OCI-LY1 (cell line): ENCODE measurements around the gene ZC3H18.
A peak's percentile ranks its signal among the peaks of the same experiment; 100 is the strongest.

Experiments
- H2AFZ ChIP-seq: fragments of 200-600 bp; sonication (generic), shearing (Covaris generic); 2 replicates; pipeline ENCODE4 v1.6.0; 2014; ENCODE audit warnings: antibody characterized with exemption, mild to moderate bottlenecking, low read length
- H3F3A ChIP-seq: fragments of 200-600 bp; sonication (generic), shearing (Covaris generic); 2 replicates; pipeline ENCODE4 v1.6.0; 2014; ENCODE audit warnings: mild to moderate bottlenecking, antibody characterized with exemption, low read length, moderate library complexity; ENCODE audit not compliant: insufficient read depth
- H3K27ac ChIP-seq: fragments of 200-600 bp; sonication (generic); 2 replicates; pipeline ENCODE4 v1.5.1; 2014; ENCODE audit warnings: low read length, mixed run types, mild to moderate bottlenecking, low read depth; ENCODE audit not compliant: poor library complexity, severe bottlenecking
- H3K27me3 ChIP-seq: fragments of 200-600 bp; sonication (generic); 2 replicates; pipeline ENCODE4 v1.6.0; 2014; ENCODE audit warnings: antibody characterized with exemption, mild to moderate bottlenecking, low read length, moderate library complexity; ENCODE audit not compliant: insufficient read depth
- H3K36me3 ChIP-seq: fragments of 200-600 bp; sonication (generic); 2 replicates; pipeline ENCODE4 v1.6.1; 2014; ENCODE audit warnings: mild to moderate bottlenecking, antibody characterized with exemption, low read length, moderate library complexity, mixed read lengths; ENCODE audit not compliant: insufficient read depth
- H3K4me1 ChIP-seq: fragments of 200-600 bp; sonication (generic); 2 replicates; pipeline ENCODE4 v1.5.1; 2014; ENCODE audit warnings: mild to moderate bottlenecking, low read length, moderate library complexity; ENCODE audit not compliant: insufficient read depth, severe bottlenecking
- H3K4me2 ChIP-seq: fragments of 200-600 bp; sonication (generic), shearing (Covaris generic); 2 replicates; pipeline ENCODE4 v1.6.1; 2014; ENCODE audit warnings: low read length
- H3K4me3 ChIP-seq: fragments of 200-600 bp; sonication (generic); 2 replicates; pipeline ENCODE4 v1.5.1; 2014; ENCODE audit warnings: low read length, low read depth, mild to moderate bottlenecking, mixed read lengths; ENCODE audit not compliant: poor library complexity, severe bottlenecking
- H3K79me2 ChIP-seq: fragments of 200-600 bp; shearing (Covaris generic); 2 replicates; pipeline ENCODE4 v1.6.1; 2016; ENCODE audit warnings: mixed run types, low read length, mixed read lengths; ENCODE audit not compliant: insufficient read depth
- H3K9ac ChIP-seq: fragments of 200-600 bp; sonication (generic), shearing (Covaris generic); 2 replicates; pipeline ENCODE4 v1.6.1; 2014; ENCODE audit warnings: mild to moderate bottlenecking, low read length, mixed read lengths
- H3K9me2 ChIP-seq: fragments of 200-600 bp; sonication (generic), shearing (Covaris generic); 2 replicates; pipeline ENCODE4 v1.6.1; 2014; ENCODE audit warnings: low read depth, mild to moderate bottlenecking, low read length, mixed read lengths
- H3K9me3 ChIP-seq: fragments of 200-600 bp; shearing (Covaris generic); 2 replicates; pipeline ENCODE4 v1.6.1; 2014; ENCODE audit warnings: low read length, mixed read lengths
- H4K20me1 ChIP-seq: fragments of 200-600 bp; sonication (generic), shearing (Covaris generic); 2 replicates; pipeline ENCODE4 v1.6.0; 2016; ENCODE audit warnings: mild to moderate bottlenecking, low read length; ENCODE audit not compliant: insufficient read depth
- CTCF ChIP-seq: fragments of 200-600 bp; sonication (generic), shearing (Covaris generic); IDR thresholded peaks from 2 replicates; pipeline ENCODE4 v1.5.1; 2017; ENCODE audit warnings: mild to moderate bottlenecking, antibody characterized with exemption, low read length, moderate library complexity, mixed read lengths
- EZH2 ChIP-seq: fragments of 200-600 bp; sonication (generic), shearing (Covaris generic); IDR thresholded peaks from 2 replicates; pipeline ENCODE4 v1.8.0; 2017; ENCODE audit warnings: borderline replicate concordance, mixed run types, mild to moderate bottlenecking, antibody characterized with exemption, low read length, moderate library complexity, mixed read lengths

The ZC3H18 gene

GRCh38 chr16:88533381-88533917 is 36.8 kb upstream of the ZC3H18 start:
- no peak for TF ChIP-seq EZH2
- TF ChIP-seq CTCF: no peak
- H3K4me1 ChIP-seq: peaks cover 6% of the 10 kb centered on the region
- no peaks in the 10 kb centered on the region for H3K79me2 ChIP-seq
- no peak overlapping the region for H3K4me2 ChIP-seq
- peaks cover 4% of the 10 kb centered on the region; the same call in 1 of the 2 replicates for H3K27me3 ChIP-seq
- H3K36me3 ChIP-seq: peaks cover 4% of the 10 kb centered on the region; the same call in 1 of the 2 replicates
- H2AFZ ChIP-seq: no peak overlapping the region
- H3K9ac ChIP-seq: no peak overlapping the region
- no peaks in the 10 kb centered on the region for H3K9me2 ChIP-seq
- no peaks in the 10 kb centered on the region for H3F3A ChIP-seq
- no peaks in the 10 kb centered on the region for H3K9me3 ChIP-seq
- no peak overlapping the region for H3K4me3 ChIP-seq
- H4K20me1 ChIP-seq: no peaks in the 10 kb centered on the region
- H3K27ac ChIP-seq: no peak overlapping the region

- Histone ChIP-seq H3K36me3 (peaks cover 4% of the 10 kb centered on the region; the same call in 1 of the 2 replicates), H3K4me2 (peak overlapping the region; percentile 51; the same call in 1 of the 2 replicates), H3K9ac (peak overlapping the region; percentile 71), H3F3A (no peaks in the 10 kb centered on the region), H4K20me1 (no peaks in the 10 kb centered on the region), H2AFZ (no peak overlapping the region), H3K4me3 (peak overlapping the region; percentile 68), H3K4me1 (peaks cover 6% of the 10 kb centered on the region), H3K9me2 (no peaks in the 10 kb centered on the region), H3K9me3 (no peaks in the 10 kb centered on the region), H3K27ac (no peak overlapping the region), H3K27me3 (peaks cover 4% of the 10 kb centered on the region; the same call in 1 of the 2 replicates), H3K79me2 (no peaks in the 10 kb centered on the region)
- TF ChIP-seq EZH2 (no peak), CTCF (no peak)
These were observed 36.1 kb upstream of the ZC3H18 start for GRCh38 chr16:88533932-88534637.

- Histone ChIP-seq H3K9me3 (no peaks in the 10 kb centered on the region), H3K4me3 (peak overlapping the region; percentile 68), H3K4me2 (peak overlapping the region; percentile 58), H3K36me3 (peaks cover 4% of the 10 kb centered on the region; the same call in 1 of the 2 replicates), H3K27ac (no peak overlapping the region), H3K9me2 (no peaks in the 10 kb centered on the region), H3K9ac (peak overlapping the region; percentile 29; the same call in 1 of the 2 replicates), H3F3A (no peaks in the 10 kb centered on the region), H3K27me3 (peaks cover 4% of the 10 kb centered on the region; the same call in 1 of the 2 replicates), H3K4me1 (peaks cover 6% of the 10 kb centered on the region), H4K20me1 (no peaks in the 10 kb centered on the region), H2AFZ (no peak overlapping the region), H3K79me2 (no peaks in the 10 kb centered on the region)
- TF ChIP-seq CTCF: no peak
- TF ChIP-seq EZH2: no peak
These were observed 35.5 kb upstream of the ZC3H18 start for GRCh38 chr16:88534638-88535190.
